Activated T-cell treated with anti-CD3 and anti-CD28 coated beads for 1 hour (primary cell): Measurements from ENCODE around the gene CENPN.
A peak's percentile ranks its signal among the peaks of the same experiment; 100 is the strongest.

Source experiments
- DNase-seq: peaks from one replicate; pipeline ENCODE4 v3.0.0-alpha.2; 2020; ENCODE audit warnings: low read depth

CENPN gene, protein sequence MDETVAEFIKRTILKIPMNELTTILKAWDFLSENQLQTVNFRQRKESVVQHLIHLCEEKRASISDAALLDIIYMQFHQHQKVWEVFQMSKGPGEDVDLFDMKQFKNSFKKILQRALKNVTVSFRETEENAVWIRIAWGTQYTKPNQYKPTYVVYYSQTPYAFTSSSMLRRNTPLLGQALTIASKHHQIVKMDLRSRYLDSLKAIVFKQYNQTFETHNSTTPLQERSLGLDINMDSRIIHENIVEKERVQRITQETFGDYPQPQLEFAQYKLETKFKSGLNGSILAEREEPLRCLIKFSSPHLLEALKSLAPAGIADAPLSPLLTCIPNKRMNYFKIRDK

DNA sequence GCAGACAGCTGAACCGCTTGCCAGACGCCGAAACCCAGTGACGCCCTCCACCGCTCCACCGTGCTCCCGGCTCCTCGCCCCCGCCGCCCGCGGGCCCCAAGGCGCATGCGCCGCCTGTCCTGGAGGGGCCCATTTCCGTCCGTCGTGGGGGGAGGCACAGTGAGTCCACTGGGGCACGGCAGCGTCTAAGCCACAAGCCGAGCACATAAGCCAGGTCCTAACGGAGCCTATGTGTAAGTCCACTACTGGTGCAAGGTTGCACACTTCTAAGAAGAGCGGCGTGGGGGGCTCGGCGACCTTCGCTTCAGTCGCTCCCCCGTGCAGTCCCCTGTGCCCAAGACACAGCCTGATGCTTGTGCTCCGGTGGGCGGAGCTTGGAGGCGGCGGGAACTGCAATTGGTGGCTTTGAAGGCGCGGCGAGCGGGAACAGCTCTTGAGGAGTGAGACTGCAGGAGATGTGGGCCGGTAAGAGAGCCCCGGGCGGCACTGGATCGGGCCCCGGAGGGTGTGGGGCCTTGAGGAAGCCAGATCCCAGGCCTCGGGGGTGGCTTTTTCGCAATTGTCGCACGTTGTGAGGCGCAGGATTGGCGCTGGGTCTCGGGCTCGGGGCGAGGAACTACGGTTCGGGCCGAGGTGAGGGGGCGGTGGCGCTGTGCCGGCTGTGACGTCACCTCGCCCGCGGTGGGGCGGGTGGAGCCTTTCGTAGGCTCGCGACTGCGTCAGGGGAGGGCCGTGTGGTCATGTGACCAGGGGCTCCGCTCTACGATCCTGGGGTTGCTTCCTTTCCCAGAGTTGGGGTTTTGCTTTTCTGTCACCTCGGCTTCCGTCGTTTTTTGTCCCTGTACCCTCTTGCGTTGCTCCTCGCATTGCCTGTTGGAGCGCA is at the start of gene CENPN, which contains the start of gene CMC2:
CENPN (plus strand) TSS at position 402 of the 883 bp plus-strand sequence. CDS start 4,726 bp downstream, outside the sequence.
CMC2 (minus strand) TSS at position 73 of the 883 bp plus-strand sequence. CDS start 9,491 bp downstream, outside the sequence.
- DNase-seq: peak; percentile 96

DNA sequence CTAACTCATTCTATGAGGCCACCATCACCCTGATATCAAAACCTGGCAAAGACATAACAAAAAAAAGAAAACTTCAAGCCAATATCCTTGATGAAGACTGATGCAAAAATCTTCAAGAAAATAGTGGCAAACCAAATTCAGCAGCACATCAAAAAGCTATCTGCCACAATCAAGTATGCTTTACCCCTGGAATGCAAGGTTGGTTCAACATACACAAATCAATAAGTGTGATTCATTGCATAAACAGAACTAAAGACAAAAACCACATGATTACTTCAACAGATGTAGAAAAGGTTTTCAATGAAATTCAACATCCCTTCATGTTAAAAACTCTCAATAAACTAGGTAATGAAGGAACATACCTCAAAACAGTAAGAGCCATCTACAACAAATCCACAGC is 48.7 kb upstream of the CENPN start:
- DNase-seq: no peak

DNA sequence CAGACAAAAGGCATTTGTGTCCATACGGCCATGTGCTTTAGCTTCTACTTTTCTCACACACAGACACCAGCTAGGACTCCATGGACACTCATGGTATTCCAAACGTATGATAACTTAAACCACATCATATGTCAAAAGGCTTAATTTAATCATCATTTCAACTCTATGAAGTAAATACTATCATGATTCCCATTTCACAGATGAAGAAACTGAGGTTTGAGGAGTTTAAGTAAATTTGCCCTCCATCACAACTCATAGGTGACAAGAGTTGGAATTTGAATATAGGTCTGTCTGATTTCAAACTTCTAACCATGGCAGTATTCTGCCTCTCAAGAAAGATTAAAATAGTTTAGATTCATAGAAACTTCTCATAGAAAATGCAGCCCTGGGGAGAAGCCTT is 44.1 kb upstream of the CENPN start:
- DNase-seq: no peak

DNA sequence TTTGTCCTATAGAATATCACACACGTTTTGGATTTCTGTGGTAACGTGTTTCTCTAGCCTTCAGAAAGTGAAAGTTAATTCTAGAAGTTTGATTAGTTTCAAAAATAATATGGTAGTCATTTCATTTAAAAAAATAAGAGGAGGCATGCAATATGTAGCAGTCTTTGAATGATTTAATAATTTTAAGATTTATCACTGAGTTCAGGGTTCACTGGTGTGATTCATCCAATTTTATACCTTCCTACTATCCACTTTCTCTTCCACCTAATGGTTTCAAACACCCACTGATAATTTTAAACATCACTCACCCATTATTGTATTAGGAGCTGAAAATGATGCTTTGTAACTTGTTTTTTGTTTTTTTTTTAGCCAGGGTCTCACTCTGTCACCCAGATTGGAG is 42.7 kb upstream of the CENPN start:
- DNase-seq: no peak

DNA sequence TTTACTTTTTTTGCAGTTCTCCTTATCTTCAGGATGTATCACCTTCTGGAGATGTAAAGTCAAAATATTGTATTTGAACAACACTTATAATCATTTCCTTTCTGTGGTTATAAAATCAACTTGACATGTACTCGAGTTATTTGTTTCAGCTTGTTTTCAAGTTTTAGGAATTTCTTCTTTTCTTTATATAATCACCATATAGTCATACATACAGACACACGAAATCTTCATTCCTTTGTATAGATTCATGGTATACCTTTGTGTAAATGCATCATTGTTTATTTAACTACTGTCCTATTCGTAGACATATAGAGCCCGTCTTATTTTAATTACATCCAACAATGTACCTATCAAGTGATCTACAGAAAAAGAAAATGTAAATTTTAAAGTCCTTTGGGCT is 40.4 kb upstream of the CENPN start:
- DNase-seq: no peak

DNA sequence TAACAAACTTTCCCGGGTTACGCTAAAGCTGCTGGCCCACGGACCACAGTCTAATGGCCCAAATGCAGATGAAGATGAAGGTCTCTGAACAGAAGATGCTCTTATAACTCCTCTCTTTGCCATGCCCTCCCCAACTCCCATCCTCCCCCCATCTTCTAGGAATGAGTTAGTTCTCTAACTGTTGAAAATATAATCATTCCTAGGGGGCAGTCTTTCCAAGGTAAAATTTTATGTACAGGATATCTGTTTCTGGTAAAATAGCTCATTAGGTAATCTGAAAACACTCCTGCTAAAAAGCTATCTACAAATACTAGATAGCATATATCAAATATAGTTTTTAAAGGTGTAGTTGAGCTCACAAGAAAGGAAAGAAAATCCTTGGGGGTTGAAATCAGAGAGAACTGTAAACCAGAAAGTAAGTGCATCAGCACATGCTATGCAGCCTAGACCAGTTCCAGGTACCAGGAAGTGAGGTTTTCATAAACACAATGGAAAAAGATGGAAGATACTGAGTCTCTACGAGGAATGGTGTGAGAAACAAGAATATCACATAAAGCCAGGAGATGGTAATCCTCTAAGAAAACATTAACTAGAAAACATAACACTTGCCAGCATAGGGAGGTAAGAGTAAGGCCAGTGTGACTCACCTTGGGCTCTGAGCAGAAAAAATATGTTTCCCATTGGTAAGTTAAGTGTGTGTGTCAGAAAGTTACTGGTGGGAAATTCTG is 38.5 kb upstream of the CENPN start:
- DNase-seq: no peak

DNA sequence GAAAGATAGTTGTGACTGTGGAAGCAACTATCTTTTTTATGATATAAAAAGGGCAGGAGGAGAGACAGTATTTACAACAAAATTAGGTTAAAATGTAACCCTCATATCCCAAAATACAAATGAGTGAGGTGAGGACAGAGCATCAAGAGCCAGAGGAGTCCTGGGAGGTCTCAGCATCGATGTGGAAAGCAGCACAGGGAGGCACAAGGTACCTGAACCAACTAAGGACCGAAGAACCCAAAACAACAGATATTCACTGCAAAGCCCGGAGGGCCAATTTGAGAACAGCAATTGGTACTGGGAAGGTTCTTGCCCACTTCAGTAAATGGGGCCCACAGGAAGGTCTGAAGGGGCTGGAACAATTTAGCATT is 37.9 kb upstream of the CENPN start:
- DNase-seq: no peak

DNA sequence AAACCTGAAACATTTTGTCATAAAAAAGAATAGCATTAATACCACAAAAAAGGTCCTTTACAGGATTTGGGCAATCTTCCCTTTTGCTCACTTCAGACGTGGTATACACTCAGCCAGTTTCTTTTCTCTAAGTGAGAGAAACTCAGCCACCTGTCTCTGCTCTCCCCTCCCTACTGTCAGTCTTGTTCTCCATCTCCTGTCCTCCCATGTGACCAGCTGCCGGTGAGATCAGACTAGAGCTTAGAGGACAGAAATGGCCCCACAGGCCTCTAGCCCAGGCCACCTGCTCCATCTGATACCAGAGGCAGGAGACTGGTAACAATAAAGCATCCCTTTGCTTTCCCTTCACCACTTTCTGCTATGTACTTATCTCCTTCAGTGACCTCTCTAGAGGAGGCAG is 35.2 kb upstream of the CENPN start:
- no peak for DNase-seq

DNA sequence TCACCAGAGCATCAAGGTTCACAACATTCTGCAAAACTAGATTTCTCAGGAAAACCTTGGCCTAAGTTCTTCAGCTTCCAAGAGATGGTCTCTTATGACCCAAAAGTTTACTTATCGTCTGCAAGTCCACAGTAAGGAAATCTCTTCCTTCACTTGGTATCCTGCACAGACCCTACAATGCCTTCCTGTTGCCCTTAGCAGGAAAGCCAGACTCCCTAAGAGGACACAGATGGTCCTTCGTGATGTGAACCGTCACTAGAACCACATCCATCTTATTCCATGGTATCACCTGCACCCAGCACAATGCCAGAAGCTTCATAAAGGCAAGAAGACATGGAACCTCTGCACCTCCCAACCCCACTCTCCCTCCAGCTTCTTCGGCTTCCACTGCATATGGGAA is 34.4 kb upstream of the CENPN start:
- DNase-seq: no peak

DNA sequence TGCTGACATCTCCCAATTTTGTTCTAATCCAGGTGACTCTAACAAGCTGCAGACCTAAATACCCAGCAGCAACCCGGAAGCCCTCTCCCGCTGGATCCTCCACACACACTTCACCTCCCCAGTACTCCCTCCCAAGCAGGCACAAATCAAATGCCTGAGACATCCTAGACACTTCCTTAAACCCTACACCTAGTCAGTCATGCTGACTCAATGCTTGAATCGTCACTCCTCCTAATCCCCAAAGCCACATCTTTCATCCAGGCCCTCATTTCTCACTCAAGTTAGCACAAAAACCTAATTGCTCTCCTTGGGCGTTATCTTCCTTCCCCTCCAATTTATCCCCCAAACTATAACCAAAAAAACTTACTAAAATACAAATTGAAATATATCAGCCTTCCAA is 33.0 kb upstream of the CENPN start:
- no peak for DNase-seq

DNA sequence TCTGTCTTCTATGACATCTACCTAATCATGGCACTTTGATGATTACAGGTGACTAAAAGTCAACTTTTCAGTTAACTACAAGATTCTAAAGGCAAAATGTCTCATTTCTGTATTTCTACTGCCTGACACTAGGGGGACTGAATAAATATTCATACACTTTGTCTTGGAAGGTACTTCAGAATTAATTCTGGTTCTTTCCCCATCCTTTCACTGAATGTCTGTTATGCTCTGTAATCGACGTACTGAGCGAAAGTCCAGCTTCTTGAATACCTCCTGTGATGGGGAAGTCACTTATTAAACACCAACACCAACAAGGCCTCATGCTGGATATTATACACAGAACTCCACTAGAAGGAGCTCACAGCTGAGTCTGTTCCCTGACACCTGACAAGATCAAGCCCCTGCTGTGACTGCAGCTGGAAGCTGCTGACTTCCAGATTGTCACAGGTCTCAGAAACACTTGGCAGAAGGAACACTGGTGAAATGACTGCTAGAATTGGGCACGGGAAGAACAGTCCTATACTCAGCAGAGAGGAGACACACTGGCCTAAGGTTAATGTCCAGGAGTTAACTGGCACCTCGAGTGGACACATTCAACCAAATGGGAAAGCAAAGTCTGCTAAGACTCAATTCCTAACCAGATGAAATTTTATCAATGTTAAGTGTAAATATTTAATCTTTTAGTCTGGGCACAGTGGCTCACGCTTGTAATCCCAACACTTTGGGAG is 32.2 kb upstream of the CENPN start:
- DNase-seq: no peak

DNA sequence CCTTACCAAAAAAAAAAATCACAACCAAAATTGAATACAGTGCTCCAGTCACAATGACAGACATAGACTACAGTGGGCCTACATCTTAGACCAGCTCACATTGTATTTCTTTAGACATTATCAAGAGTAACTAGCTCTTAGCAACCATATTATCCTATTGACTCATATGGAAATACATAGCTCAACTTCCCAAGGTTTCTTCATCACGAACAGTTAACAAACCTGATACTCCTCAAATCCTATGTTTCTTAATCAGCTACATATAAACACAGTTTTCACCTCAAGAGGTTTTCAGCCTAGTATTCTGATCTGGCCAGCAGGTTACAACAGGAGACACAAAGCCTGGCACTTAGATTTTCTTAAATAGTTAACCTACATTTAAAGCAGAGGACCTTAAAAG is 30.1 kb upstream of the CENPN start:
- no peak for DNase-seq

DNA sequence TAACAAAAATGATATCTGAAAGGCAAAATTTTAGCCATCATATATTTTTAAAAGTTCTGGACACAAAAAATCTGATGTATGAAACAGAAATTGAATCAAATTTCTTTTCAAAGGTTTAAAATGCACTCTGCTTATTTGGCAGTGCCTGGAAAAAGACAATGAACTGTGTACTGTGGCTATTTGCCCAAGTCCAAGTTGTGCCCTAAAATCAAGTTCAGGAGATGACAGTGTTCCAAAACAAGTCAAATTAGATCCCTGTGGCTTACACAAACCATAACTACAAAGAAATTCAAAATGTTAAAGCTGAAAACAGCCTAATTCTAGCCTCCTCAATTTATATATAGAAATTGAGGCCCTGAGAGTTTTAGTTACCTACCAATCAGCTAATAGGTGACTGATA is 25.9 kb upstream of the CENPN start:
- DNase-seq: no peak

DNA sequence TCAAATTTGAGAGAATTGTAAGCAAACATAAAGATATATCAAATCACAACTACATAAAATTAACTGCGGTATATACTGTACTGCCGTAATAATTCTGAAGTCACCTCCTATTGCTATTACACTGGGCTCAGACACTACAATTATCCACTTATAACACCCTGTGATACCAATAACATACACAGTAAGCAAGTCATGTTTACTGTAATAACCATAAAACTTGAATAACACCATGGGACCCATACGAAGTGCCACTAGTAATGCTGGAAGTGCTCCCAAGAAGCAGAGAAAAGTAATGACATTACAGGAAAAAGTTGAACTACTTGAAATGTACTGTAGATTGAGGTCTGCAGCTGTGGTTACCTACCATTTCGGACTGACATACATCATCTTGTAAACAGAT is 24.4 kb upstream of the CENPN start:
- DNase-seq: no peak

DNA sequence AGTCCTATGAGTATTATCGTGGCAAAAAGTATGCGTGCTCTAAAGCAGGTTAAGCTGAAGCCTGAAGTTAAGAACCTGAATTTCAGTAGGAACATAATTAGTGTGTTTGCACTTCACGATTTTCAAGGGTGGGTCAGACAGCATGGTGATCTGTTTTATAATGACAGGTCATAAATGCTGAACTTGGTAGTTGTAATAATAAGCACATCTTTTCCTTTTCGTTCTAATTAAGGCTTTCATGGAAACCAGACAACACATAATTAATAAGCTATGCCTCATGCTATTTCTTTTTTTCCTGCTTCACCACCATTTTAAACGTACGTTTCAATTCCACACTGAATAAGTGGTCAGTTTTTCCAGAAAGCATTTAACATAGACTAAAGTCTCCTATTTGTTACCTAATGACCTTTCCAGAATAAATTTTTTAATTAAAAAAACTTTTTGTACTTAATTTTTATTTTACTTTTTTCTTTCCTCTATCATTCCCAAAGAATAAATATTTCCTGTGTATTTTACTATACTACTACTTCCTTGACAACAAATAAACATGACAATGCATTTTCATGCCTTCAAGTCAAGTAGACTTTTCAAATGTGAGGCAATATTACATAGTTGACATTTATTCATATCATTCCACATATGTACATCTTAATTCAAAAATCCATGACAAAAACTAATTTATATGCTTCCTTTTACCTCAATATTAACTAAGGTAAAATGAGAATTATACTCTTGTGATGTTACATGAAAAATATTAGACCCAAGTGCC is 22.7 kb upstream of the CENPN start:
- DNase-seq: no peak

DNA sequence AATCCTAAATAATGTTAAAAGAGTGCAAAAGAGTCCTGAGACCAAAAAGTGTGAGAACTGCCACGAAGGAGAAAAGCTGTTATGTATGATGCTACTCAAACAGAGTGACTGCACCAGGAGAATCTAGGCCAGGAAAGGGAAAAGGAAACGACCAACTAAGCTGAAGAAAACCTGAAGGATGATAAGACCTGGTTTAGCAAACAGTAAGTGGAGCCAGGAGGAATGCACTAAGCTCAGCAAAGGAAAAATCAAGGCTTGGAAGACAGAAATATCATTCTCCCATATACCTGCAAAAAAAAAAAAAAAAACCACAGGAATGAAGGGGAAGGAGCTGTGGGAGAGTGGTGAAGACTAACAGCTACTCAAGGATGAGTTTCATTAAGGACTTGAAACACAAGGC is 21.4 kb upstream of the CENPN start:
- no peak for DNase-seq

DNA sequence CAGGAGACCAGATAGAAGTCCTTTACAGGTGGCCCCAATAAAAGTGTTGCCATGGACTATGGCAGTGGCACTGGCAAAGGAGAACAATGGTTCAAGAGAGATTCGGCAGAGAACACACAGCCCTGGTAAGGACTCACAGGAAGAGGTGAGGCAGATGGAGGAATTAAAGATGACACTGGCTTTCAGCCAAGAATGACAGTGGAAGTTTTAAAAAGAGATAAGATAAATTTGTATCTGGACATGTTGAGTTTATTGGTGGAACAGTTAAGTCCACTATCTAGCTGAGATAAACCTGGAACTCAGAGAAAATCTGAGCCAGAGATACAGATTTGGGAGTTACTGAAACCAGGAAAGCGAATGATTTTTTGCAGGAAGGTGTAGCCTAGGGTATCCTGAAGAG is 20.5 kb upstream of the CENPN start:
- no peak for DNase-seq

DNA sequence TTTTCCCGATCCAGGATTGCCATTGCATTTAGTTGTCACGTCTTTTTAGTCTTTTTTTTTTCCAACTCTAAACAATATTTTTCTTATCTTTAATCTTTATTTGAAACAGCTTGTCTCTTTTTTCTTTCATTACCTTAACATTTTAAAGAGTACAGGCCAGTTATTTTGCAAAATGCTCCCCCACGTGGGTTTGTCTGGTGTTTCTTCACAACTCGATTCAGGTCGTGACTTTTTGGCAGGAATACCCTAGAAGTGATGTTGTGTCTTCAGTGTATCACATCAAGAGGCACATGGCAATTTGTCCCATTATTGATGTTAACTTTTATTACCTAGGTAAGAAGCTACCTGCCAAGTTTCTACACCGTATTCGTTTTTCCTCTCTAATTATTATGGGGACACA is 18.3 kb upstream of the CENPN start:
- DNase-seq: no peak

DNA sequence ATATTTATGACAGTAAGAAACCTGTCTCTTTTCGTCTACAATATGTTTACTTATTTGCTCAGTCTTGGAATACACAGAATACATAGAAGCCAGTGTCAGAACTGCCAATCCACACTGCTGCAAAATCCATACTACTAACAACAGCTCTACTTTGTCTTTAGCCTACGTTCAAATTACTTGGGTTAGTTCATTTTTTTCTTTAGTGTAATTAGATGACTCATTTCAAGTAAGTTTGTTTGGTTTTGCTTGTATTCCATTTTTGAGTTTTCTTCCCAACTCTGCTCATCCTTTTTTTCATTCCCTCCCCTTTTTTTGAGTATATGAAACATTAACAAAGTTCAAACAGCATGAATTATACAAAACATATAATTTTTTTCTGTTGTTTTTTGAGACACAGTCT is 17.2 kb upstream of the CENPN start:
- DNase-seq: no peak

DNA sequence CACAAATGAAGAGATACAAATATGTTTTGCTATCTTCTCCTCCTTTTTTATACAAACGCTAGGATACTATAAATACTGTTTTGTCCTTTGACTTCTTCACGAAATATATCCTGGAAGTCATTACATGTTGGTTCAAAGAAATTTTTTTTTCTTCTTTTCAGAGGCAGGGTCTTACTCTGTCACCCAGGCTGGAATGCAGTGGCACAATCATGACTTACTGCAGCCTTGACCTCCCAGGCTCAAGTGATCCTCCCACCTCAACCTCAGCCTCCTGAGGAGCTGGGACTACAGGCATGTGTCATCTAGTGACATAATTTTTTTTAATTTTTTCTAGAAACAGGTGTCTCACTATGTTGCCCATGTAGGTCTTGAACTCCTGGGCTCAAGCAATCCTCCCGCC is 16.4 kb upstream of the CENPN start:
- DNase-seq: no peak

DNA sequence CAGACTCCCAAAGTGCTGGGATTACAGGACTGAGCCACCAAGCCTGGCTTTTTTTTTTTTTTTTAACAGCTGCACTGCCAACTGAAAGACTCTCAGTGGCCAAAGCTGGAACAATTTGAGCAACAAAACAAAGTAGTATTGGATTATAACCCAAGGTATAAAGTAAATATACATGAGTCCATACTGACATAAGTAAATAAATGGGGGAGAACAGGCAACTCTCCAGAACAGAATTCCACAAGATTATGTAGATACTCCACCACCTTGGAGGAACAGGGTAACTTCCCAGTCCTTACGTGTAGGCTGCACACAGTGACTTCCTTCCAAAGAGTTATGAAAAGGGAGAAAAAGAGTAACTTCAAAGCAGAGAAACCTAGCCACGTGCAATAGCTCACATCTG is 16.0 kb upstream of the CENPN start:
- DNase-seq: no peak
